Measurements from ENCODE around the gene SPATA31C1.

- TF ChIP-seq, protein P1, sequence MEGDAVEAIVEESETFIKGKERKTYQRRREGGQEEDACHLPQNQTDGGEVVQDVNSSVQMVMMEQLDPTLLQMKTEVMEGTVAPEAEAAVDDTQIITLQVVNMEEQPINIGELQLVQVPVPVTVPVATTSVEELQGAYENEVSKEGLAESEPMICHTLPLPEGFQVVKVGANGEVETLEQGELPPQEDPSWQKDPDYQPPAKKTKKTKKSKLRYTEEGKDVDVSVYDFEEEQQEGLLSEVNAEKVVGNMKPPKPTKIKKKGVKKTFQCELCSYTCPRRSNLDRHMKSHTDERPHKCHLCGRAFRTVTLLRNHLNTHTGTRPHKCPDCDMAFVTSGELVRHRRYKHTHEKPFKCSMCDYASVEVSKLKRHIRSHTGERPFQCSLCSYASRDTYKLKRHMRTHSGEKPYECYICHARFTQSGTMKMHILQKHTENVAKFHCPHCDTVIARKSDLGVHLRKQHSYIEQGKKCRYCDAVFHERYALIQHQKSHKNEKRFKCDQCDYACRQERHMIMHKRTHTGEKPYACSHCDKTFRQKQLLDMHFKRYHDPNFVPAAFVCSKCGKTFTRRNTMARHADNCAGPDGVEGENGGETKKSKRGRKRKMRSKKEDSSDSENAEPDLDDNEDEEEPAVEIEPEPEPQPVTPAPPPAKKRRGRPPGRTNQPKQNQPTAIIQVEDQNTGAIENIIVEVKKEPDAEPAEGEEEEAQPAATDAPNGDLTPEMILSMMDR (IDR thresholded peaks at IDR 0.05): no peak
- TF ChIP-seq POLR2A (IDR thresholded peaks at IDR 0.05): no peak
Observed at GRCh38 chr9:87910821-87911220, 6.9 kb upstream of the SPATA31C1 start.
